HG03457 (cell line): Measurements from ENCODE around the gene NT5C3B.
A peak's percentile ranks its signal among the peaks of the same experiment; 100 is the strongest.

Source experiments
- ATAC-seq: cut with Tn5 transposase; IDR thresholded peaks from one replicate; pipeline ENCODE4 v1.9.1; 2021; ENCODE audit warnings: moderate number of reproducible peaks; ENCODE audit not compliant: unreplicated experiment

The NT5C3B gene

GRCh38 chr17:41811549-41812380 lies 24.3 kb downstream of the NT5C3B start, which contains the start of gene P3H4:
P3H4 (minus strand) TSS chr17:41811949; CDS start chr17:41811915, 34 bp downstream.
- ATAC-seq, result peak; percentile 48

- peak; percentile 13 for ATAC-seq
Observed at GRCh38 chr17:41810659-41811548, 25.1 kb downstream of the NT5C3B start.

GRCh38 chr17:41806685-41807445 lies 29.2 kb downstream of the NT5C3B start:
- ATAC-seq, result no peak

DNA sequence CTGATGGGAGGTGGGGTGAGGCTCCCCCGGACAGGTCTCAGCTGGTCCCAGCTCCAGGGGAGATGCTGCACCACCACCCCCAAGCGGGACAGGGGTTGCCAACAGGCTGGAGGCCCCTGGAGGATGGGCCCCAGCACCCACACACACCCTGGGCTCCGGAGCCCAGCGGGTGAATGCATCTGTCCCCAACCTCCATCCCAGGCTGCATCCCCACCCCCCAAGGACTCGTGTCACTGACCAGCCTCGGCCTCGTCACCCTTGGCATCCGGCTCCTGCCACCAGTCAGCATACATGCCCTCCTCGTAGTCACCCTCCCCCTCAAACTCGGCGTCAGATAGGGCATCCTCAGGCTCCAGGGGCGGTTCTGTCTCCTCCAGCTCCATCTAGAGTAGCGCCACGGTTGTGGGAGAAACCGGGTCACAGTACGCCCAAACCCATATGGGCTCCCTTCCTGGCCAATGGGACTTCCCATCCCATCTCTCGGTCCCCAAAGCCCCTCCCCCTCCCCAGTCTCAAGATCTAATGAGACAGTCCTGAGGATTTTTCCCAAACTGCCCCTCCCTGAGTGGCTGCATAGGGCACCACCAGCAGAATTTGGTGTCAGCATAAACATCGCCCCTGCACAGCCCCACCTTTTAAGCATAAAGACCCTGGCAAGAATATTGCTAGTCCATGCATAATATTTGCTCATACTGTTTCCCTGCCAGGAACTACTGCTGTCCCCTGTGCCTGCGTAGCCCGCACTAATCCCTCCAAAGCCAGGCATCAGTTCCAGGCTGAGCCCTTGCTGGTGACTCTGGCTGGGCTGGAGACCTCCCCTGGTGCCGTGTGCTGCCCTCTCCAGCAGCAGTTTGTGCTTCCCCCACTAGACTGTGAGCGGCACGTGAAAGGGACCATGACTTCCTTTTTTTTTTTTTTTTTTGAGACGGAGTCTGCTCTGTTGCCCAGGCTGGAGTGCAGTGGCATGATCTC lies 32.7 kb downstream of the NT5C3B start:
- ATAC-seq, result no peak

DNA sequence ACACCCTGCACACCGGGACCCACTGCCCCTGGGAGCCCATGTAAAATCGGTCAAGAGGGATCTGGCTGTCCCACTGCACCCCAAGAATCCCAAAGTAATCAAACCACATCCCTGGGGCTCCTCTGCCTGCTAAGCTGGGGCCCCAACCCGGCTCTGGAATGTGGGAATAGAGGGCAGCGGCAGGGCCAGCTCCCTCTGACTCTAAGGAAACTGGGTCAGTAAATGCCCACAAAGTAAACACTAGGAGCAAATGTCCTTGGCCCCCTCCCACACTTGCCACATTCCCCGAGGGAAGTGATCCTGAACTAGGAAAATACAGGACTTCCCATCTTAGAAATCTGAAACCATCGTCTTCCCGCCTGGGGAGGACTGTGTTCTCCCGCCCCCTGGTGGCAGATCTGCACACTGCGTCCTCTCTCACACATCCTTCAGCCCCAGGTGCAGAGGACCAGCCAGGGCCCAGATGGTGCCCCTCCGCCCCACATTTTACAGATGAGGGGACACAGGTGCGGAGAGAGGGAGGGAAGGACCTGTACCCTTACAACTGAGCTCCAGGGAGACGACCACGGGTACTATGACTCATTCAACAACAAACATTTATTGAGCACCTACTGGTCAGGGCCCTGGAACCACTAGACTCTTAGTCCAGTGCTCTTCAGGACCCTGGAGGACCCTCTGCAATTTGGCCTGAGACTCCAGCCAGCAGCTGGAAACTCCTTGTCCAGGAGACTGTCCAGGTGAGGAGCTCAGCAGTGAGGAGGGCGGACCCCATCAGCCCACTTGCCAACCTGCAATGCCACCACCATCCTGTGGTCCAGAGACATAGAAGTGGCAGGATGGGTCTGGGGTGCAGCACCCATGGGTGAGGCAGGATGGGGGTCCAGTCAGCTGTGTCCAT lies 34.4 kb downstream of the NT5C3B start:
- no peak for ATAC-seq

DNA sequence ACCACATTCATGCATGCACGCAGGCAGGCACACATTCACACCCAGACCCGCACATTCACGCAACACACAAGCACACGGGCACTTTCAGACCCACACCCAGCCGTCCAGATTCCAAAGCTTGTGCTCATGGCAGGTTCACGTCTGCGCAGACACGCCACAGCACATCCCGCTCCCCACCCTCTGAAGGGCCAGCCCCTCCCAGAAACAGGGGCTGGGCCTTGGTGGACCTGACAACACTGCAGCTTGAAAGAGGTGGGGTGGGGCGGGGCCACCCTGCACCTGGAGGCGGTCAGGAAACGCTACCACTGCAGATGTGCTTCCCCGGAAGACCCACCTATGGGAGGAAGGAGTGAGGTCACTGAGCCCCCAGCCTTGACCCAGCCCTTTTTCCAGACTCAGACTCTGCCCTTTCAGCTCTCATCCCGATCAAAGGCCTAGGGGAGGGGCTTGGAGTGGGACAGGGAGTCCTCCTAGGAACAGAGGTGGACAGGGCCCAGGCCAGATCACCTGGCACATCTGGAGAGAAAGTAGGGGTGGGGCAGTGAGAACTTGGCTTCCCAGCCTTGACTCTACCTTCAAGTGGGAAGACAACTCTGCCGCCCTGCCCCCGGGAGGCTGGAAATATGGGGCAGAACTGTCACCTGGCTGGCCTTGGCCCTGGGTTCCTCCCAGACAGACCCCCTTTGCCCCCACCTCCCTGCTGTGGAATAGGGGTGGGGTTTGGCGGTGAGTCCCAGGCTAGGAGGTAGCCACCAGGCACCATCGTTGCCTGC lies 35.2 kb downstream of the NT5C3B start:
- ATAC-seq, result no peak

DNA sequence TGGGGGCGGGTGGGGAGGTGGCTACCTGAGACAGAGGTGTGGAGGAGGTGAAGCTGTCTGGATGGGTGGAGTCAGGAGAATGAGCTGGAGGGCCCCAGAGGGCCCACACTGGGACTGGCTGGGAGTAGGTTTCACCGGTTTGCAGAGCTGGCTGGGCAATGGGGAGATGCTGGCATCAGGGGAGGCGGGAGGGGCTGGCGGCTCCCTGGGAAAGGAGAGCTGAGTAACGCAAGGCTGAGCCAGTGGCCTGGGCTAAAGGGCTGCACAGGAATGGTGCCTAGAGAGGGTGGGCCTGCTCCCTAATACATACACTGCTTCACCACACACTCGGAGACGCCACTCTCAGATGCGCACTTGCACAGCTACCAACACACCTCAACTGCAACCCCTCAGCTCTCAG lies 36.7 kb downstream of the NT5C3B start:
- no peak for ATAC-seq

DNA sequence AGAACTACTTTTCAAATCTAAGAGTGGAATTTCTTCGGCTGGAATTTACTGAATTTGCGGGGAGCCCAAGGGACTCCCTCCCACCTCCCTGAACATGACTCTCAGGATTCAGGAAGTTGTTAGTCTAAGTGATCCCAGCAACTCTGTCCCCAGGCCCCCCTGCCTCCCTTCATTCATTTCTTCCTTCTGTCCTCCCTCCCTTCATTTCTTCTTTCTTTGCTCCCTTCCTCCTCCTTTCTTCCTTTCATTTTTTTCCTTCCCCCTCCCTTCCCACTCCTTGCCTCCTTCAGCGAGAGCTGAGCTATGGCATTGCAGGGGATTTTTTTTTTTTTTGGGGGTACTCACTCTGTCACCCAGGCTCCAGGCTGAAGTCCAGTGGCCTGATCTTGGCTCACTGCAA lies 38.7 kb downstream of the NT5C3B start:
- no peak for ATAC-seq

- ATAC-seq, result no peak
Observed at GRCh38 chr17:41796121-41796895, 39.7 kb downstream of the NT5C3B start.

GRCh38 chr17:41794540-41794975 lies 41.5 kb downstream of the NT5C3B start:
- no peak for ATAC-seq

- no peak for ATAC-seq
Observed at GRCh38 chr17:41793784-41794539, 42.1 kb downstream of the NT5C3B start.

GRCh38 chr17:41792845-41793783 lies 42.9 kb downstream of the NT5C3B start:
- no peak for ATAC-seq

- ATAC-seq, result no peak
Observed at GRCh38 chr17:41787021-41787418, 49.0 kb downstream of the NT5C3B start.

- no peak for ATAC-seq
Observed at GRCh38 chr17:41786227-41787020, 49.6 kb downstream of the NT5C3B start, which contains the start of gene JUP. JUP (minus strand) TSS chr17:41786711; CDS start chr17:41771854, 14,857 bp downstream.

DNA sequence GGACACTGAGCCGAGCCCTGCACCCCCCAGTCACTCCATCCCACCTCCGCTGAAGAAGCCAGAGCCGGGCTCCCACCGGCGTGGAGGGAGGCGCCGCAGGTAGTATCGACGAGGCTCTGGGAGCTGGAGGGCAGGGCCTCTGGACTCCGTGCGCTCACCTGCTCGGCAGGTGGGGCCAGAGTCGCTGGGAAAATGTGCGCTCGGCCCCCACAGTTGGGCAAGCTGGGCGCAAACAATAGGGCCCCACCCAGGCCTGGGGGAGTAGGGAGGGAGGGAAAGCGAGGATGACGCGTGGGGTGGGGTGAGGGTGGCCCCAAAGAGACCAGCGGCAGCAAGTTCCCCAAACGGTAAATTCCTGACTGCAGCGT lies 50.2 kb downstream of the NT5C3B start:
- no peak for ATAC-seq
